Endothelial cell of umbilical vein (primary cell): Measurements from ENCODE around the gene CLEC20A. TPM values are rescaled to one million over a fixed set of nuclear protein-coding genes. Genes with fewer than 3 reads are reported as not detected.

Experiments used
- BruUV-seq: library from RNA; stranded (reverse); fragments of 400-500 nt; replicated peaks from 2 replicates; lab custom pipeline; 2021; lab: Mats Ljungman, UMichigan
- CTCF ChIA-PET: fragments of 300-600, 350-600 bp; sonication (Branson Sonifier 250); formaldehyde crosslinking; loops from one replicate; lab custom pipeline; 2021; ENCODE audit warnings: antibody characterized with exemption, inconsistent platforms; lab: Charles Lee
- POLR2A ChIA-PET: fragments of 300-600, 350-600 bp; sonication (Branson Sonifier 250); formaldehyde crosslinking; loops from one replicate; lab custom pipeline; 2021; ENCODE audit warnings: antibody characterized with exemption, inconsistent platforms; lab: Charles Lee
- DNase-seq: peaks from one replicate; pipeline ENCODE4 v3.0.0-alpha.2; 2011; ENCODE audit warnings: low read depth, low spot score
- FAIRE-seq: peaks from 2 replicates; lab custom pipeline; 2011; peaks lifted over from hg19 to GRCh38; lab: Jason Lieb, UNC
- H2AFZ ChIP-seq: 2 replicates; pipeline ENCODE4 v1.6.0; 2012; ENCODE audit warnings: low read depth, low read length, control low read depth, inconsistent platforms
- H3K27ac ChIP-seq: 2 replicates; pipeline ENCODE4 v1.5.1; 2011; ENCODE audit warnings: low read depth, mild to moderate bottlenecking, control low read depth, low read length, moderate library complexity; ENCODE audit not compliant: insufficient read depth
- H3K27me3 ChIP-seq, 2 experiments: 2 replicates each; pipeline versions ENCODE4 v1.6.0 to v1.6.1; 2011; ENCODE audit warnings: low read length in 2 of 2, mixed read lengths in 1 of 2; ENCODE audit not compliant: control insufficient read depth in 2 of 2, insufficient read depth in 2 of 2
- H3K36me3 ChIP-seq, 2 experiments: 2 replicates in 1 of 2; 3 replicates in 1 of 2; pipeline ENCODE4 v1.5.1; 2011; ENCODE audit warnings: low read length in 2 of 2, mild to moderate bottlenecking in 1 of 2, moderate library complexity in 1 of 2; ENCODE audit not compliant: control insufficient read depth in 2 of 2, insufficient read depth in 2 of 2; ENCODE audit errors: extremely low read depth in 1 of 2
- H3K4me1 ChIP-seq: 3 replicates; pipeline ENCODE4 v1.5.1; 2011; ENCODE audit warnings: mild to moderate bottlenecking, low read length; ENCODE audit not compliant: control insufficient read depth, insufficient read depth; ENCODE audit errors: extremely low read depth
- H3K4me2 ChIP-seq: 2 replicates; pipeline ENCODE4 v1.6.1; 2011; ENCODE audit warnings: low read length, control low read depth, mixed read lengths; ENCODE audit not compliant: insufficient read depth
- H3K4me3 ChIP-seq, 3 experiments: fragments of 200-600 bp in 1 of 3; sonication (generic), shearing (Covaris generic) in 1 of 3; replicated peaks in 1 of 3; 2 replicates each; pipeline ENCODE4 v1.5.1; 2011 to 2016; ENCODE audit warnings: control low read depth in 3 of 3, low read length in 3 of 3, mild to moderate bottlenecking in 2 of 3, inconsistent platforms in 1 of 3, low read depth in 1 of 3, moderate library complexity in 1 of 3; ENCODE audit not compliant: insufficient read depth in 1 of 3
- H3K79me2 ChIP-seq: 2 replicates; pipeline ENCODE4 v1.6.0; 2012; ENCODE audit warnings: low read length, inconsistent platforms; ENCODE audit not compliant: control insufficient read depth, insufficient read depth
- H3K9ac ChIP-seq: replicated peaks from 2 replicates; pipeline ENCODE3; 2011; ENCODE audit warnings: low read length, control low read depth; ENCODE audit not compliant: insufficient read depth; ENCODE audit errors: extremely low read depth
- H3K9me1 ChIP-seq: replicated peaks from 3 replicates; pipeline ENCODE4 v1.6.0; 2011; ENCODE audit warnings: mild to moderate bottlenecking, low read length; ENCODE audit not compliant: control insufficient read depth, insufficient read depth; ENCODE audit errors: extremely low read depth
- H3K9me3 ChIP-seq: replicated peaks from 2 replicates; pipeline ENCODE4 v1.5.1; 2012; ENCODE audit warnings: low read length, inconsistent platforms; ENCODE audit not compliant: control insufficient read depth, insufficient read depth
- H4K20me1 ChIP-seq: replicated peaks from 2 replicates; pipeline ENCODE3; 2011; ENCODE audit warnings: mild to moderate bottlenecking, low read length; ENCODE audit not compliant: control insufficient read depth, insufficient read depth; ENCODE audit errors: extremely low read depth
- CTCF ChIP-seq, 2 donors: IDR thresholded peaks; 1 replicate in 1 of 2; 2 replicates in 1 of 2; pipeline ENCODE4 v1.5.1; 2011; ENCODE audit warnings: low read length in 2 of 2, mild to moderate bottlenecking in 2 of 2, moderate library complexity in 2 of 2, control low read depth in 1 of 2, inconsistent platforms in 1 of 2, low read depth in 1 of 2; ENCODE audit not compliant: insufficient read depth in 1 of 2; ENCODE audit errors: extremely low read depth in 1 of 2
- EZH2 ChIP-seq: IDR thresholded peaks from 2 replicates; pipeline ENCODE4 v1.6.1; 2012; ENCODE audit warnings: borderline replicate concordance, low read depth, mild to moderate bottlenecking, moderate library complexity, low read length, inconsistent platforms; ENCODE audit not compliant: severe bottlenecking
- FOS ChIP-seq: IDR thresholded peaks from 2 replicates; pipeline ENCODE4 v1.6.1; 2011; ENCODE audit warnings: mild to moderate bottlenecking, low read length, moderate library complexity, borderline replicate concordance; ENCODE audit not compliant: insufficient read depth
- GATA2 ChIP-seq: IDR thresholded peaks from 2 replicates; pipeline ENCODE4 v1.7.0; 2011; ENCODE audit warnings: low read depth, mild to moderate bottlenecking, moderate library complexity, mixed read lengths, low read length; ENCODE audit not compliant: insufficient read length, insufficient read depth
- JUN ChIP-seq: IDR thresholded peaks from 2 replicates; pipeline ENCODE4 v1.6.1; 2011; ENCODE audit warnings: borderline replicate concordance, low read depth; ENCODE audit not compliant: insufficient read length, insufficient read depth
- MAX ChIP-seq: IDR thresholded peaks from 2 replicates; pipeline ENCODE4 v1.6.1; 2011; ENCODE audit not compliant: insufficient read depth, insufficient read length
- MYC ChIP-seq: IDR thresholded peaks from one replicate; pipeline ENCODE4 v1.6.1; 2011; ENCODE audit warnings: mild to moderate bottlenecking, low read depth, low read length
- POLR2A ChIP-seq: IDR thresholded peaks from 2 replicates; pipeline ENCODE4 v1.6.1; 2012; ENCODE audit warnings: low read depth, mild to moderate bottlenecking, control low read depth, low read length
- POLR2AphosphoS5 ChIP-seq: IDR thresholded peaks from 2 replicates; pipeline ENCODE4 v1.6.1; 2012; ENCODE audit warnings: low read depth, mild to moderate bottlenecking, control low read depth, low read length, moderate library complexity; ENCODE audit not compliant: insufficient read depth
- dilution Hi-C: fragments of 300-500 bp; cut with MboI; formaldehyde crosslinking; loops from one replicate; pipeline ENCODE4 v1.15.0; 2019; ENCODE audit warnings: low sequenced_read_pairs; ENCODE audit not compliant: extremely low pct_ligation_motif_present
- intact Hi-C: fragments of 100-400 bp; cut with micrococcal nuclease; formaldehyde crosslinking; loops from one replicate; pipeline ENCODE4 v1.10.0; 2022
- polyA plus RNA-seq, 4 experiments: library from polyadenylated mRNA; depleted of rRNA in 3 of 4; stranded (reverse) in 3 of 4; unstranded in 1 of 4; fragments of >200 nt; gene quantifications; 2 replicates each; pipeline versions ENCODE4 v1.2.1 to v1.2.3, GENCODE V29; 2011 to 2012; ENCODE audit warnings: missing spikeins in 1 of 4
- total RNA-seq: library from RNA; stranded (reverse); gene quantifications from 2 replicates; pipeline ENCODE4 v1.2.3, GENCODE V29; 2021

CLEC20A gene
- total and polyA plus RNA-seq, 2 donors (not counting 3 experiments of a cell fraction or from before 2014, with no cell fraction given): not detected

DNA sequence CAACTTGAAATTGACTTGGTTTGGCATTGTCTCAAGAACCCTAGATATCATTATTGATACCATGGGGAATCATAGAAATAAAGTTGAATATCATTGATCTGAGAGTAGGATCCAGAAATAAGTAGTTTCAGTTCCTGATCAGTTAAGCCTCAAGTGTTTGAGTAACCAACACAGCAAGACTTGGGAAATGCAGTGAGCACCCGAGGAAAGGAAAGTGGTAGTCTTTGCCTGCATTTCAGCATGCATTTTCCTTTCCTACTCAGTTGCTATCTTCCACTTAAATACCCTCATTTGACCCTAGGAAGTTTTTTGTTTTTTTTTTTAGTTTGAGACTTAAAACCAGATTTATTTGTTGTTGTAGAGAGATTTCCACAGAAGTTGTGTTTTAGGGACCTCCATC lies 18.9 kb downstream of the CLEC20A start:
- Histone ChIP-seq H2AFZ (no peak overlapping the region), H3K9me3 (no peaks in the 10 kb centered on the region), H3K36me3 (no peaks in the 10 kb centered on the region), H3K27ac (no peak overlapping the region), H3K4me2 (no peak overlapping the region), H4K20me1 (no peaks in the 10 kb centered on the region), H3K9me1 (no peaks in the 10 kb centered on the region), H3K79me2 (no peaks in the 10 kb centered on the region), H3K27me3 (no peaks in the 10 kb centered on the region), H3K4me3 (no peak overlapping the region), H3K9ac (no peak overlapping the region), H3K4me1 (no peaks in the 10 kb centered on the region)
- TF ChIP-seq CTCF (IDR thresholded peaks at IDR 0.05; ENCODE audit: extremely low read depth in 1 of 2, insufficient read depth in 1 of 2, low read depth in 1 of 2, low read length in 2 of 2) (no peak), FOS (no peak), GATA2 (no peak), JUN (no peak), MAX (no peak), EZH2 (no peak), POLR2AphosphoS5 (no peak), MYC (no peak), POLR2A (no peak)
- ChIA-PET CTCF (no interaction called here), POLR2A (no interaction called here)
- BruUV-seq: no TSS peak
- intact Hi-C loops (no loop called here), dilution Hi-C loops (no loop called here)
- FAIRE-seq (no peak), DNase-seq (no peak)
